NCI-H82 treated with DMSO at 0.1 percent for 48 hours (cell line): ENCODE measurements around the gene SERTM1.
A peak's percentile ranks its signal among the peaks of the same experiment; 100 is the strongest.

ENCODE experiments used
- DNase-seq: peaks from one replicate; lab custom pipeline; 2025; ENCODE audit not compliant: unreplicated experiment; lab: John Stamatoyannopoulos, UW

The SERTM1 gene

DNA sequence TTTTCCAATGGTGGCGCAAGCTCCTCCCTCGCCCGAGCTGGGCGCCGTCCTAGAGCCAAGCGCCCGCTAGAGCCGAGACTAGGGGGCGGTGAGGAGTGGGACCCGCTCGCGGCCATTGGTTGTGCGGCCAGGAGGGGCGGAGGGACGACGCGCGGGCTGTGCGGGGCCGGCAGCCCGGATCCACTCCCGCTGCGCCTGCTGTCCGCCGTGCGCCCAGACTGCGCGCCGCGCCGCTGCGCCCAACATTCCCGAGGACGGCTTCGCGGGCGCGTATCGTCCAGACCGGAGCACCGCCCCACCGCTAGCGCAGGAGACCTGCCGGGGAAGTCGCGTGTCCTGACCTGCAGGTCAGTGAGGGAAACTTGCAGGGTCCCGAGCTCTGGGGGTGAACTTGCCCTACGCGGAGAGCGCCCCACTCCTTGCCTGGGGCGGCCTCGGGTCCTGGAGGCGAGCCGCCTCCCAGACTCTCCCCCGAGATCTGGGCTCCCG is at the start of gene SERTM1:
SERTM1 (plus strand) TSS at position 183 of the 489 bp plus-strand sequence. CDS start 21,059 bp downstream, outside the sequence.
- peak; percentile 21 for DNase-seq

DNA sequence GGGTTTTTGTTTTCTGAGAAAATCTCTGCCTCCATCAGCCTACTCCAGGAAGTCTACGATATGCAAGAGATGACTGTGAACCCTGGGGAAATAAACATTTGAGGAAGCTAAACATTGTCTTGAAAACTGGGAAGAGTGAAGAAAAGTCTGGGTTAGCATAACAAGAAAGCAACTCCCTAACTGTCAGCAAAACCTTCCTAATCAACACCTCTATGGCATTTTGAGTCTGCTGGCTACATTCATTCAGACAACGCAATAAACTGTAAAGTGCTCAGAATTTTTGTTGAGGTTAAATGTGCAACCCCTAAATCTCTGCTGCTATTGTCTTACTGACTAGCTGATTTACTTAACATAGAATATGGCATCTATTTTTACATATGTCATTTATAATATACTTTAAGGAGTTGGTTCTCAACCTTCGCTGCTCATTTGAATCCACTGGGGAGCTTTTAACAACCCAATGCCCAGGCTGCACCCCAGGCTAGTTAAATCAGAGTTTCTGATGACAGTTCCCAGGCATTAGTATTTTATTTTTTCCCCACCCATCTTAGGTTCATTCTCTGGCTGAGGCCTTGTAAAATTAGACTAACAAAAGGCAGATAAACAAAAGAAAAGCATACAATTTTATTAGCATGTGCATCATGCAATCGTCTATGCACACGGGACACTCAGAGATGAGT is 45.3 kb upstream of the SERTM1 start:
- DNase-seq = no peak

- DNase-seq = no peak
Measured at GRCh38 chr13:36629057-36629385, 44.8 kb upstream of the SERTM1 start.

DNA sequence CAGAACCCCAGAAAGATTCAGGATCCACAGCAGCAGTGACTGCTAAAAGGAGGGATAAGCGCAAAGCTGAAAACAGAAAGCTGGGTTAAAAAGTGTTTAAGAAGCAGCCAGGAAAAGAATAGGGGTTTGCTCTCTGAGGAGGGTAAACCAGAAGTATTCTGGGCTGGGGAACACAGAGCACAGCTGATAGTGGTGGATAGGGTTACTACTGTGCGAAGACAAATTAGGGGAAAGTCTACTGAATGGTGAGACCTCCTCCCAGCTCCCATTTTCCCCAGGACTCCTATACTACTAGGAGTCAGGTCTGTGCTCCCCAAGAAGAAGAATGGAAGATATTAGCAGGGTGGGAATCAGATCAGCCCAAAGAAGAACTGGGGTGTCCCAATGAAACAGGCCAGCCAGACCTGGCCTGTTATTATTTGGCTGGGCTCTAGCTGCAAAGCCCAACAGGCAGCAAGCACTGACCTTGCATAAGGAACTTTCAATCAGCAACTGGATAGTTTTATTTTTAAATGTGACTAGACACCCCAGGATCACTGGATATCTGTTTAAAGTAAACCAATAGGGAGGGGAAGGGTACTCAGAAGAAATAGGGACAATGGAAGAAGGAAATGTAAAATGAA is 43.5 kb upstream of the SERTM1 start:
- no peak for DNase-seq

GRCh38 chr13:36639610-36640009 is 34.2 kb upstream of the SERTM1 start:
- no peak for DNase-seq

GRCh38 chr13:36650611-36651010 is 23.2 kb upstream of the SERTM1 start:
- no peak for DNase-seq

GRCh38 chr13:36665630-36666029 is 8.2 kb upstream of the SERTM1 start:
- DNase-seq = no peak

- no peak for DNase-seq
Measured at GRCh38 chr13:36666477-36667229, 7.2 kb upstream of the SERTM1 start.

GRCh38 chr13:36668316-36668715 is 5.5 kb upstream of the SERTM1 start:
- DNase-seq = no peak

DNA sequence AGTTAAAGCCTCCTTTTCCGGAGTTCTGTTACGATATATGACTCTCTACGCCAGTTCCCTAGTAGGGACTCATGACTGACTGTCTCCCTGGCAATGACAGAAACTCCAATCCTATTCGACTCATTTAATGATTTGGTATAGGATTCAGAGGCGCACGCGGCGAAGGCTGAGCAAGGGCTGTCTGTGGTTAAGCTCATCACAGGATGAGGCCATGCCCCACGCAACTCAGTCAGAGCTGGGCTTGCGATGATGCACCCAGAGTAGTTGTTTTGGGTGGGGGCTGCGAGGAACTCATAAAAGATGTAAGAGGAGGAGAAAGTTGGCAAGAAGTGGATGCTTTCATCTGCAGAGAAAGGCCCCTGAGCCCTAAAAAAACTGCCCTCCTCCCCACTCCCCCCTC is 468 bp upstream of the SERTM1 start:
- DNase-seq = no peak

GRCh38 chr13:36674337-36675212 is 755 bp downstream of the SERTM1 start:
- DNase-seq = no peak

GRCh38 chr13:36675213-36675536 is 1.4 kb downstream of the SERTM1 start:
- DNase-seq = no peak

DNA sequence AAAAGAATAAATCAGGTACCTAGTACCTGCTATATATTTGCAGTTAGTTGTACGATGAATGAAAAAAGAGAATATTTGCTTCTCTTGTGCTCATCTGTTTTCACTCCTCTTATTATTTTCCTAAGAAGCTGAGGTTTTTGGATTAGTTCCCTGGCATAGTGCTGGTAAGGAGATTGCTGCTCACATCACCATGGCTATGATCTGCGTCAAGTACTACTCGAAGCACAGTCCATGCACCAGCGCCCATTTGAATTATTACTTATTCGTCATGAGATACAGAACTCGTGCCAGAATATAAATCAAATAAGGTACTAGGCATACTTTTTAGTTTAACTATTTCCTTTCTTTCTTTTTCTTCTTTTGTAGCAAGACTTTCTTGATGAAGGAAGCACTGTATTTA is 7.1 kb downstream of the SERTM1 start:
- DNase-seq = no peak

DNA sequence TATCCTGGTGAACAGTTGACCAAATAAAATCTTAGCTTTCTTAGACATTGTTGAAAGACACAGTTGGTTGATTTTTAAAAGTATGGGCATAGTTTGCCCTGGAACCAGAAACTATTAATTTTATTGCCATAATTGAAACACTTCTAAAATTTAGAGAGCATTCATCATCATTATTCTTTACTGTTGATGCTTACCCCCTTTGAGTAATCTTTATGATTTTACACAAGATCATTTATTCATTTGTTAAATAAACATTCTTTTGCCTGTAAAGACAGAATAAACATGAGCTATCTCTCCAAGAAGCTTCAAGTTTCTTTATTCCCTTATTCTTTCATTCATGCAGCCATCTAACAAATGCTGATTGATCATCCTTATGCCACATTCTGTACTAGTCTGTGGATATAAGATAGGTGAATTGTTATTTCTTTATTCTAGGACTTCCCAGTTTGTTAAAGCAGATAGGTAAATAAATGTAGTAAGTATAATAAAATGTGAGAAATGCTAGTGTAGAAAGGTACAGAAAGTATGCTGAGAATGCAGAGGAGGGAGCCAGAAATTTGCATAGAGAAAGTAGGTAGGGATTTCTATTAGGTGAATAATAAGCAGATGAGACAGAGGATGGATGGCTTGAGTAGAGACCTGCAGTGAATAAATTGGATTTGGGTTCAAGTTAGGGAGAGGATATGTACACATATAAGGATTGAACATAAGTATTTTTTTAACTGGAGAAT is 8.2 kb downstream of the SERTM1 start:
- DNase-seq = no peak

GRCh38 chr13:36683701-36684100 is 9.9 kb downstream of the SERTM1 start:
- DNase-seq = no peak

DNA sequence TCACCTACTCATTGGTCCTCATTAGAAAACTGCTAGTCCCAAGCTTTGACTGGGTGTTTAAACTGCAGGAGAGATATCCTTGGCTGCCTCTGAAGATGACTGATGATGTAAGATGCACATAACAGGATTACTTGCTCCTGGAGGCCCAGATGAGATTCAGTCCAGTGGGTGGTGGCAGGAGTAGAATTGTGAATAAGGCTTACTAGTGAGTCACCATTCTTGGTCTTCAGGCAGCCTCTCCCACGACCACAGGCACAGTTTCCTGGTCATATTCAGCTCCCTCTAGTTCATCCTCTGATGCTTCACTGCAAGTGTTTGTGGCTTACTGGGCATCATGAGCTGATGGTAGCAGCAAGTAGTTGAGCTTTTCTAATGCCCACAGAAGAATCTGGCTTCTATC is 12.1 kb downstream of the SERTM1 start:
- peak; percentile 14 for DNase-seq

- DNase-seq = no peak
Measured at GRCh38 chr13:36696410-36697010, 22.7 kb downstream of the SERTM1 start.

GRCh38 chr13:36700170-36700569 is 26.4 kb downstream of the SERTM1 start:
- no peak for DNase-seq

DNA sequence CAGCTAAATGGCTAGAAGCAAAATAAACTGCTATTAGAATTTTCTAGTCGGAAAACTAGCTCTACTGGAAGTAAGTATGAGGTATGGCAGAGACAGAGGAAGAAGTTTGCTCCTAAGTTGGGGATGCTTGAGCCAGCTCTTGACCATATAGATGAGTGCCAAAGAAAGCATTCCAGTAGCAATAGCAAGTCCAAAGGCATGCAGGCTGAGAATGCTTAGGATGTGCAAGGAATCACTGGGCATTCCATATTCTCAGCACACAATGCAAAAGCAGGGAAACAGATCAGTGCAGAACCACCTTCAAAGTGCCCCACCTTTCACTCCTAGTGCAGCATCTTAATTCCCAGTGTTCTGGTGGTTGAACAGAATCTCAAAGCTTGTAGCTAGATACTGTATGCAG is 32.9 kb downstream of the SERTM1 start:
- no peak for DNase-seq
